Effector CD4-positive, alpha-beta T cell (primary cell): ENCODE data around the gene GAL3ST2.
"Not testable (repeated sequence)": the region's sequence is repeated elsewhere in the genome, so short reads cannot be mapped to it uniquely, and the experiment has no call there.

Experiments used
- DNase-seq: peaks from one replicate; pipeline ENCODE4 v3.0.0-alpha.2; 2020

Gene GAL3ST2

DNA sequence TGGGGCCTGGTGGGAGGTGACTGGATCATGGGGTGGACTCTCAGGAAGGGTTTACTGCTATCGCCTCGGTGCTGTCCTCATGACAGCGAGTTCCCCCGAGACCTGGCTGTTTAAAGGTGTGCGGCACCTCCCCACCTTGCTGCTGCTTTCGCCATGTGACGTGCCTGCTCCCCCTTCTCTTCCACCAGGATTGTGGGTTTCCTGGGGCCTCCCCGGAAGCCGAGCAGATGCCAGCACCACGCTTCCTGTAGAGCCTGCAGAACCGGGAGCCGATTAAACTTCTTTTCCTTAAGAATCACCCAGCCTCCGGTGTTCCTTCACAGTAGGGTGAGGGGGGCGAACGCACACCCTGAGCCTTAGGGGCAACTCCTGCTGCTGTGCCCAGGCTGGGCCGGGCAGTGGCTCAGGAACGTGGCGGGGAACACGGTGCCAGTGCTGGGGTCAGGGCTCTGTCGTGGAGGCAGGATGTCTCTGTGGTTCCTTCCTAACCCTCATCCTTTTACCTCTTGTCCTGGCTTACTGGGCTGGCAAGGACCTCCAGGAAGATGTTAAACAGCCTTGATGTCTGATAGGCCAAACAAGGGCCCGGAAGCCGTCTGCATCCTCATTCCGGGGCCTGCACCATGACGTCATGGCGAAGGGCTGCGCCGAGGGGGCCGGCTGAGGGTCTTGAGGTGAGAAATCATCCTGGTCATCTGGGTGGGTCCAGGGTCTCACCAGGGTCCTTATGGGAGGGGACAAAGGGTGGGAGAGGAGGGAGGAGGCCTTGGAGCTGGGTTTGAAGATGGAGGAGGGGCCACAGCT lies 45.0 kb downstream of the GAL3ST2 start:
- DNase-seq: no peak

DNA sequence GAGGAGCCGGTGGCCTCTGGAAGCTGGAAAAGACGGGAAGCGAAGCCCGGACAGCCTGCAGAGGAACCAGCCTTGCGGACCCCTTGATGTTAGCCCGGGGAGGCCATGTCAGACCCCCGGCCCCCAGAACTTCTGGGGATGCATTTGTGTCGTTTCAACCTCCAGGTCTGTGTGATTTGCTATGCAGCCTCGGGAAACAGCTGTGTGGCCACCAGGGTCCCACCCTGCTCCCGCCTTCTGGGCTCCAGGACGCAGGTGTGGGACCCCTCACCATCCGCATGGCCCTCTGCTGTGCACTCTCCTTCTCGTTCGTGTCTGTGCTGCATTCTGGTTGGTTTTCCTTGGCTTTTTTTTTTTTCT lies 45.6 kb downstream of the GAL3ST2 start:
- no peak for DNase-seq

DNA sequence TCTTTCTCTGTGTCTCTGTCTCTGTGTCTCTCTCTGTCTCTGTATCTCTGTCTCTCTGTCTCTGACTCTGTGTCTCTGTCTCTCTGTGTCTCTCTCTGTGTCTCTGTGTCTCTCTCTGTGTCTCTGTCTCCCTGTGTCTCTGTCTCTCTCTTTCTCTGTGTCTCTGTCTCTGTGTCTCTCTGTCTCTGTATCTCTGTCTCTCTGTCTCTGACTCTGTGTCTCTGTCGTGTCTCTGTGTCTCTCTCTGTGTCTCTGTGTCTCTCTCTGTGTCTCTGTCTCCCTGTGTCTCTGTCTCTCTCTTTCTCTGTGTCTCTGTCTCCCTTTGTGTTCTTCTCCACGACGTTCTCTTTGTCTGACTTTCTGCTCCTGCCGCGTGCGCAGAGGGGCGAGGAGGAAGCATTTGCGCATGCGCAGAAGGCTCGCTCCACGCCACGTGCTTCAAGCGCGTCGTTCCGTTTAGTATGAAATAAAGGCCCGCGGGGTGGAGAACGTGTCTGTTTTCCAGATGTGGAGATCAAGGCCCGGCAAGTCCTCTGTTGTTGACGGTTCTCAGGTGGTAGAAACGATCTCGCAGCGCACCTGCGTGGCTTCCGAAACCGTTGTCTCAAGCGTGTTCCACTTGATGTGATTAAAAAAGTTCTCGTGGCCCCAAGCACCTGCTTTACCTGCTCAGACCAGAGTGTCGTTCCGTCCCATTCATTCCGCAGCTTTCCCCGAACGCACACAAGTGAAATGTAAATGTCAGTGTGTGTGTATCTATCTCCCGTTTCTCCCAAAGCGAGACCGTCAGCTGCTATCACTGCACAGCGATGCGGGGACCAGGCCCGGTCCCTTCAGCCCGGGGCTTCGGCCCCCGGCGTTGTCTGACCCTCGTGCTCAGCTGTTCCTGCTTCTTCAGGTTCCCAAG lies 47.2 kb downstream of the GAL3ST2 start:
- not testable (repeated sequence) for DNase-seq

DNA sequence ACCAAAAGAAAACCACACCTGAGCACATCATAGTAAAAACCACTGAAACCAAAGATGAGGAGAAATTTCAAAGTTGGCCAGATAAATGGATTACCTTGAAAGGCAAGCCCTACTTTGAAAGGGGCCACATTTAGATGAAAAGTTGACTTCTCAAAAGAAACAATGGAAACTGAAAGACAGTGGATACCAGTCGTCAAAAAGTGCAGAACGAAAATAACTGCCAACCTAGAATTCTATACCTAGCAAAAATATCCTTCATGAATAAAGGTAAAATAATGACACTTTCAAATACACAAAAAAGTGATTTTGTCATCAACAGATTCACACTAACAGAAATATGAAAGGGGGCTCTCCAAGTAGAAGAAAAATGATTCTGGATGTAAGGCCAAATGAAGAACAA lies 50.8 kb downstream of the GAL3ST2 start:
- DNase-seq: no peak

DNA sequence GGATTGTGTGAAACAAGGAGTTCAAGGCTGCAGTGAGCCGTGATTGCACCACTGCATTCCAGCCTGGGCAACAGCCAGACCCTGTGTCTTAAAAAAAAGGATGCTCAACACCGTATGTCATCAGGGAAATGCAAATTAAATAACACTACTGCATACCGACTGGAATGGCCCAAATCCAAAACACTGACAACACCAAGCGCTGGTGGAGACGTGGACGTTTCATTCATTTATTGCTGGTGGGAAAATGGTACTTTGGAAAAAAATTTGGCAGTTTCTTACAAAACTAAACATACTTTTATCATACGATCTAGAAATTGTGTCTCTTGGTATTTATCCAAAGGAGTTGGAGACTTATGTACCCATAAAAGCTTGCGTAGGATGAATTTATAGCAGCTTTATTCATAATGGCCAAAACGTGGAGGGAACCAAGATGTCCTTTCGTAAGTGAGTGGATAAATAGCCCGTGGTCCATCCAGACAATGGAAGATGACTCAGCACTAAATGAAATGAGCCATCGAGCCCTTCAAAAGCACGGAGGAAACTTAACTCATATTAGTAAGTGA lies 56.6 kb downstream of the GAL3ST2 start:
- DNase-seq: no peak

DNA sequence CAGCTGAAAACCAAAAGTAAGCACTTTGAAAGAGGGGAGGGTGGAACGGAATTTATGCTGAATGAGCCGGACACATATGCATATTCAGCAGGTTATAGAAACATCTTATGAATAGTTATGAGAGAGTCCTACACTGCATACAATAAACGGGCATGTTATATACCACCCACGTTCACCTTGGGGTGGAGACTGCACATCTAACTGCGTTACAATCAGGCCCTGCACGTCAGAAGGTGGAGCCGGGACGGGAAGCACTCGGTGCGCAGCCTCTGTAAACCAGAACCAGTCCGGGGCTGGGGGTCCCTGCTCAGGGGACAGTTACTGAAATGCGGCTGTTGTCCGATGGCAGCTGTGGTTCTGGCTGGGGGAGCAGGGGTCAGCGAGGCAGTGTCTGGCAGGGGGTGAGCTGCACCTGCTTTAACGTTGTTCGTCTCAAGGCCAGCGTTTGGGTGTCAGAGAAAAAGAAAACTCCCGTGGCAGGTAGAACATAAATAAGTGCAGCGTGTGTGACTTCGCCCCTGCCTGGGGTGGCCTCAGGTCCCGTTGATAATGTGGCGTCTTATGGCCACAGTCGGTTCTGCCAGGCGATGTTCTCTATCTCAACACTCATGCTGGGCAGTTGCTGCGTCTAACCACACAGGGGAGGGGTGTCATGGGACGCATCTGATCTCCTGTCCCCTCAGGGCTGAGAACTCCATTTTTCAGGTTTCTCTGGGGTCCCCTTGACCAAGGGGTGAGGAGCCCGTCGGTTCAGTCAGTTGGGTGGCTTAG lies 57.3 kb downstream of the GAL3ST2 start:
- DNase-seq: not testable (repeated sequence)

DNA sequence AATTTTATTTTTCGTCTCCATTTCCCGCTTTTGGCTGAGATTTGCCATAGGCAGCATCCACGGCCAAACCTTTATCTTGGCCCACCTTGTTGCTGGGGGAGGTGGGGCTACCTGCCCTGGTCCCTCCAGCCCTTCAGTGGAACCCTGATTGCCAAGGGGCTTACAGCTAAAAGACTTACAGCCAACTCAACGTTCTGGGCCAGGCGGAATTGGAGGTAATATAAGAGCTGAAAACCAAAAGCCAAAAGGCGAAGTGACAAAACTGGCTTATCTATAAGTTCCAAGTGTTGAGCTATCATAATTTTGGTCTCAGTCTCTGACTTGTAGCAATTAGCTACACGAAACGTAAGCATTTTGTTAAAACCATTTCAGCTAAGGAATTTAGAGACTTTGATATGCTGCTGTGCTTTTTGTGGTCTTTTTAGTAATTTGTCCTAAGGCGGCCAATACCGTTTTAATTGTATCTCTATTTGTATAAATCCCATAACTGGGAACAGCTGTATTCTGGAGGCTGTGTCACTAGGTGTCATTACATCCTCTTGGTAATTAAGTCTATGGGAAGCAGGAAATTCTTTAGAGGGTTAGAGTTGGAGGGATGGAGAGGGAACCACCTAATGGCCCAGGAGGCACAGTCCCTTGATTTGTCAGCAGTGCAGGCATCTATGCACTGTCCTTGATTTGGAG lies 58.0 kb downstream of the GAL3ST2 start:
- DNase-seq: no peak

DNA sequence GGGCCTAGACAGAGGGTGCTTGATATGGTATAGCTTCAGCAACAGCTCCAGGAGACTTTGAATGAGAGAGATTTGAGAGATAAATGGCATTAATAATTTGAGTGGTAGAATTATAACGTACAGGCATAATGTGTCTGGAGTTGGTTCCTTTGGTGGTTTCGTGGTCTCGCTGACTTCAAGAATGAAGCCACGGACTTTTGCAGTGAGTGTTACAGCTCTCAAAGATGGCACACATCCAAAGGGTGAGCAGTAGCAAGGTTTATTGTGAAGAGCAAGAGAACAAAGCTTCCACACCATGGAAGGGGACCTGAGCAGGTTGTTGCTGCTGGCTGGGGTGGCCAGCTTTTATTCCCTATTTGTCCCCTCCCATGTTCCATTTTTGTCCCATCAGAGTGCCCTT lies 59.0 kb downstream of the GAL3ST2 start:
- no peak for DNase-seq

DNA sequence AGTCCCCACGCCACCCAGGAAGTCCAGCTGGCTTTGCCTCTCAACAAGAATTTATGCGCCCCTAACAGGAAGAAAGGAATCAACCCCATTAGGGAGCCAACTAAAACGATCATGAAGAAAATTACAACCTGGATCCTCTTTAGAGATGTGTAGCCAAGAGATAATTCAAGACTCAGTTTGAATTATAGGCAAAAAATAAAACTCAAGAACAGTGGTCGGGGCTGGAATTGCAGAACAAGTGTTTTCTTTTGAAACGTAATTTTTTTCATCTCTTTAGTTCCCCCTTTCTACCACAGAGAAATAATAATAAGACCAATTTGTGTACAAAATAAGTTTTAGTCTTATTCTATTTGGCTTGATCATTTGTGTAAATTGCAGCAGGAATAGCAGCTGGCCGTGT lies 59.7 kb downstream of the GAL3ST2 start:
- no peak for DNase-seq

DNA sequence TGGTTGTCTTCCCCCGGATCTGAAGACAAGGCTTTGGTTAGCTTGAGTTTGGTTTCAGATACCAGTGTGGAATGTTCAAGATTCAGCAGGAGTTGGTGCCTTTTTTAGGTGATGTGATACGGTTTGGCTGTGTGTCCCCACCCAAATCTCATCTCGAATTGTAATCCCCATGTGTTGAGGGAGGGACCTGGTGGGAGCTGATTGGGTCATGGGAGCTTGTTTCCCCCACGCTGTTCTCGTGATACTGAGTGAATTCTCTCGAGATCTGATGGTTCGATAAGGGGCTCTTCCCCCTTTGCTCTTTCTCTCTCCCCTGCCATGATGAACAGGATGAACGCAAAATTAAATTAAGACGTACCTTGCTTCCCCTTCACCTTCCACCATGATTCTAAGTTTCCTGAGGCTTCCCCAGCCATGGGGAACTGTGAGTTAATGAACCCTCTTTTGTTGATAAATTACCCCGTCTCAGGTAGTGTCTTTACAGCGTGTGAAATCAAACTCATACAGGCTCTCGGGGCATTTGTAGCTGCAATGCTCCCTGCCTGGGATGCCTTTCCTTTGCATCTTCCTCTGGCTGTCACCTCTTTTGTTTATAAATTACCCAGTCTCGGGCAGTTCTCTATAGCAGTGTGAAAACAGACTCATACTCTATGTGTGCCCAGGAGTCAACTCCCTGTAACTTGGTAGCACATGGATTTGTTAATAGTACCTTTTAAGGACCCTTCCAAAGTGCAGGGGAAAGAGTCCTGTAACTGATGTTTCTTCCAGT lies 60.8 kb downstream of the GAL3ST2 start:
- no peak for DNase-seq

DNA sequence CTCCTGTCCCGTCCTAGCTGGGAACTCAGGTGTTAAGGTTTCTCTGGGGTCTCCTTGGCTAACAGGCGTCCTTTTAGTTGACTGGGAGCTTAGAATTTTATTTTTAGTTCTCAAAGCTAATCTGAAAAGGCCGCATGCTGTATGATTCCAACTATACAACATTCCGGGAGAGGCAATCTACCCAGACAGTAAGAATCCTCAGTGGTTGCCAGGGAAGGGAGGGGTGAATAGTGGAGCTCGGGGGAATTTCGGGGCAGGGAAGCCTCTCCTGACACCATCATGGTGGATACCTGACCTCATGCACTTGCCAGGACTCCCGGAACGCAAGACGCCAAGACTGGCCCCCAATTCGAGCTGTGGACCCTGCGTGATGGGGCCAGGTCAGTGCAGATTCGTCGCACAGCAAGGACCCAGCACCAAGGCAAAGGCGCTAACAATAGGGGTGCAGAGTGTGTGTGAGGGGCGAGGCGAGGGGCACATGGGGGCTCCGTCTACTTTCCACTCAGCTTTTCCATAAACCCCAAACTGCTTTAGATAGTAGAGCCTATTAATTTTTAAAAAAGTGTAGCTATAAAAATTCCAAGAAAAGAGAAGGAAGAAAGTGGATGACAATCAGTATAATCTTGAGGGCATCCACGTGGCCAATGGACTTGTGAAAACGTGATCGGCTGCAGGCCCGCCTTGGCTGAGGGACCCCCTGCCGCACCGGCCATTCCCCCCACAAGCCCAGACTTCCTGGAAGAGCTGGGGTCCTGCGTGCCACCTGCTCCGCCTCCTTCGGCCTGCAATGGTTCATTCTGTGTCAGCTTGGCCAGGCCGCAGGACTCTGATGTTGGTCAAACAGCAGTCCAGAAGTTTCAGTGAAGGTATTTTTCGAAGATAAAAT lies 64.8 kb downstream of the GAL3ST2 start:
- DNase-seq: no peak

DNA sequence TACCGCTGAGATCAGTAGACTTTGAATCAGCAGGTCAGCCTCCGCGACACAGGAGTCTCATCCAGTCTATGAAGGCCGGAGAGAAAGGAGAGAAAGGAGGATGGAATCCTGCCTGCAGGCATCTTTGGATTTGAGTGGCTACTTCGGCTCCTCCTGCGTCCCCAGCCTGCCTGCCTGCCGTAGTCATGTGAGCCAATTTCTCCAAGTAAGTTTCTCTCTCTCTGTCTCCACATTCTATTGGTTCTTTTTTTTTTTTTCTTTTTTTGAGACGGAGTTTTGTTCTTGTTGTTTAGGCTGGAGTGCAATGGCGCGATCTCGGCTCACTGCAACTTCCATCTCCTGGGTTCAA lies 65.4 kb downstream of the GAL3ST2 start:
- DNase-seq: no peak

DNA sequence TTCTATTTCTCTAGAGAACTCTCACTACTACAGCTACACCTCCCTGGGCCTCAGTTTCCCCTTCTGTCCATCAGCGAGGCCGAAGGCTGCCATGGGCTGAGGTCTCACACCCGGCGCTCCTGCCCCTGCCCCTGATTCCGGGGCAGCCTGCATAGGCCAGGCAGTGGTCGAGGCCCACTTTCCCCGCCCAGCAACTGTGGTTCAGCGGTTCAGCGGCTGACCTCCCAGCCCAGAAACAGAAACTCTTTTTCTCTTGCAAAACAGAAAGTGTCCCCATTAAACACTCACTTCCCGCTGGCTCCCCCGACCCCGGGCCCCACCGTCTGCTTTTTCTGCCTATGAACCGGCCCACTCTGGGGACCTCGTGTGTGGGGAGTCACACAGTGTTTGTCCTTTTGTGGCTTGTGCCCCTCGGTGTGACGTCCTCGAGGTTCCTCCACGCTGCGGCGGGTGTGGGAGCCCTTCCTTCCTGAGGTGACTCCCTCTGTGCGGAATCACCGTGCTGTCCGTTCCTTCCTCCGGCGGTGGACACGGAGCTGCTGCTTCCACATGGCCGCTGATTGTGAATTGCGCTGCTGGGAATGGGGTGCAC lies 66.1 kb downstream of the GAL3ST2 start:
- peak; percentile 30 for DNase-seq

DNA sequence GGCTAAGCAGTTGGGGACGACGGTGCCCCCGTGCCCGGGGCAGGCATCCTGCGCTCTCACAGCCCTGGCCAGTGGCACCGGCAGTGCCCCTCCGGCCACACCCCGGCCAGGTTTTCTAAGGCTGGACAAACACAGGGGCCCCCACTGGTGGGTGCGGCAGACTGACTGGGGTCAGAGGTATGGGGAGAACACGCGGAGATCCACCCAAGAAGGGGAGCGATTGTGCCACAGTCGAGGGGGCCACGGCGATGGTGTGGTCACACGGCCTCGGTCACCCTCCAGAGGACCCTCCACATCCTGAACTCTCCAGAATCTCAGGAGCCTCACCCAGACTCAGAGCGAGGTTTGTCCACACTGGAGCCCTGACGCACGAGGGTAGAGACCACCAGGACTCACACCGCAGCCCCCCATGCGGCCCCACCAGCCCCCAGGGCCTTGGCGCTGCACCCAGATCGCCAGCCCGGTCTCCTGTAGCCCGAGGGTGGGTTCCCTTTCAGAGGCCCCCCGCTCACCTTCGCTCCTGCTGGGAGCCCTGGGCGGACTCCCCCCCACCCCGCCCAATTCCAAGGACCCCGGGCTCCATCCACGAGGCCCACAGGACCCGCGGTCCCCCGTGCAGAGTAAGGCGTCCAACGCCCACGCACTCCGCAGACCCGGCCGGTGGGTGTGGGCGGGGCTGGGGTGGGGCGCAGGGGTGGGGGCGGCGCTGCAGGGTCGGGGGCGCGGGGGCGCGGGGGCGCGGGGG lies 66.9 kb downstream of the GAL3ST2 start:
- no peak for DNase-seq

DNA sequence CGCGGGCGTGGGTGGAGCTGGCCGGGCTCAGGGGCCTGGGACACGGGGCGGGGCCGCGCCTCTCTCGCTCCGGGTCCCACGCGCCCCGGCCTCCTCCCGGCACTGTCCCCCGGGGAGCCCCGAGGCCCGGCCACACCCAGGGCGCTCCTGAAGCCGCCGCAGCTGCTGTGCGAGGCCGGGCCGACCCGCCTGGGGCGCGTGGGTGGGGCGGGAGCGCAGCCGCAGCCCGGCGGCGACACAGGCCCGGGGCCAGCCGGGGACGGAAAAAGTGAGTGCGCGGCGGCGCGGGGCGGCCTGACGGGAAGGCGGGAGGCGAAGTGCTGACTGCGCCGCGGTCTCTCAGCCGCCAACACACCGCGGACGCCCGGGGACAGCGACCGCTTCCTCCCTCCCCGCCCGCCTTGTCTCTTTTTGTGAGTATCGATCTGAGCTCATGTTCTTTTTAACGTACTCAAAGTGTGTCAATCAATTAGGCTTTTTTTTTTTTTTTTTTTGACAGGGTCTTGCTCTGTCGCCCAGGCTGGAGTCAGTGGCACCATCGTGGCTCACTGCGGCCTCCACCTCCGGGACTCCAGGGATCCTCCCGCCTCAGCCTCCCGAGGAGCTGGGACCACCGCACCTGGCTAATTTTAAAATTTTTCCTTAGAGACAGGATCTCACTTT lies 67.6 kb downstream of the GAL3ST2 start:
- DNase-seq: peak; percentile 57

DNA sequence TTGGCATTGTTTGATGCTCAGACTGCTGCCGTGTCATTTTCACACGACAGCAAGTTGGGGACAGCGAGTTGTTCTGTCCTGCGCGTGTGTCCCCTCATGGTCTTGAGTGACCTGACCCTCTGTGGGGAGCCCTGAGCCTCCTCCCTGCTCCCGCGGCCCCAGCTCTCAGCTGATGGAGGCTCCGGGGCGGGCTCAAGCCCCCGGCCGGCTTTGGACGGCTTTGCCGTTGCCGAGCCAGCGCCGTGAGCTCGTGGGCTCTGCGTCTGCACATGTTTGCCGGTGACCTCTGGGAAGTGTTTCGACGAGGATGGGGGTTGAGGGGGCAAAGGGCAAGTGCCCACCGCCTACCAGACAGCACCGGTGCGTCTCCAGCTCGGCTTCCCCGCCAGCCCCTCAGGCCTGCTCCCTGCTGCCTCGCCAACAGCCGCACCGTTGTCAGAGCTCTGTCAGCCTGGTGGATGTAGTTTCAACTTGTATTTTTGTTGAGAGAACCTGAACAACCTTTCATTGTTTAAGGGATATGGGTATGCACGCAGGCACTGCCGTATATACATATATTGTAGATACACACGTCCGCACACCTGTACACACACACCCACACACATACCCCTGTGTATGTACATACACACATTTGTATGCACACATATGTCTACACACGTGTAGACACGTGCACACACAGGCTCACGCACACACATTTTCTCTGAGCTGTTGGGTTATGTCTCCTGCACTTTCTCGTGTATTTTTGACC lies 68.4 kb downstream of the GAL3ST2 start:
- DNase-seq: no peak

DNA sequence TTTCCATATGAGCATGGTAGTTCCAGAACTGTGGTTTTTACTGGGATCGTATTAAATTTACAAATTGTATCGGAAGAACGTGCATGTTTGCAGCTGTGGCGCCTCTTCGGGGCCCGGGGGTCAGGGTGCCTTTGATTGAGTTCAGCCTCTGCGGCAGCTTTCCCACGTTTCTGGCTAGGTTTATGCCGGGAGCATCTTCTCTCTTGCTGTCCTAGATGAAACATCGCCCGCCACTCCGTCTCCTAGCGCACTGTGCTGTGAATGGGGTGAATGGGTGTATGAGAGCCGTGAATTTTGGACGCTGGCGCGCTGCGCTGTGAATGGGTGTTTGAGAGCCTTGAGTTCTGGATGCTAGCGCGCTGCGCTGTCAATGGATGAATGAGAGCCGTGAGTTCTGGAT lies 69.8 kb downstream of the GAL3ST2 start:
- DNase-seq: no peak
